ENCODE results near the gene ARL6IP1. TPM values are rescaled to one million over a fixed set of nuclear protein-coding genes. Genes with fewer than 3 reads are reported as not detected.

Gene ARL6IP1
- total RNA-seq, 1 donor from 2014 or later = 205 TPM

Other genes with a start within 250 kb of the ARL6IP1 start
- gene NOMO2, start 239.5 kb downstream of the ARL6IP1 start, total RNA-seq (ENCODE audit: low replicate concordance) = 90.5 and 98.8 TPM in 2 replicates
- gene RPS15A, start 11.2 kb downstream of the ARL6IP1 start, total RNA-seq (ENCODE audit: low replicate concordance) = 1,687 and 1,807 TPM in 2 replicates
- gene SMG1, start 124.9 kb upstream of the ARL6IP1 start, total RNA-seq (ENCODE audit: low replicate concordance) = 77.0 and 80.5 TPM in 2 replicates
- gene TMC7, start 182.4 kb upstream of the ARL6IP1 start, total RNA-seq (ENCODE audit: low replicate concordance) = 1.4 and 2.6 TPM in 2 replicates

All from type B pancreatic cell (in vitro differentiated cells).